ENCODE data around the gene RAB3GAP2. TPM values are rescaled to one million over a fixed set of nuclear protein-coding genes. Genes with fewer than 3 reads are reported as not detected.

Gene RAB3GAP2
- total RNA-seq, 4 donors from 2014 or later: 37.0 to 53.1 (median 42.9) TPM

DNA sequence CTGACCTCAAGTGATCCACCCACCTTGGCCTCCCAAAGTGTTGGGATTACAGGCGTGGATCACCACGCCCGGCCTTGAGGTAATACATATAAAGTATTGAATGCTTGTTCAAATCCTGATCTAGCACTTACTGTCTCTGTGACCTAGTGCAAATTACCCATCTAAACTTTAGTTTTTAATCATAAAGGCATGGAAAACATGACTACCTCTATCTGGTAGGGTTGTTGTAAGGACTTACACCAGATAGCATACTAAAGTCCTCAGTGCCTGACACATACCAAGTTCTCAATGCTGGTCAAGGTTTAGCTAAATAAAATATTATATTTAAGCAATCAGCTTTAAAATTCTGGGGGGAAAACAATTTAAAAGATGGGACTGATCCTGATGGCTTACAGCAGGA, 38.3 kb downstream of the RAB3GAP2 start:
- DNase-seq: no peak
- 92 to 95% methylated on average over 3 of the region's 3 CpGs for WGBS, 2 donors
- Histone ChIP-seq H3K27me3 (no peaks in the 10 kb centered on the region), H3K36me3 (no peaks in the 10 kb centered on the region), H3K27ac (no peak overlapping the region), H3K4me1 (peaks cover 4 to 7% of the 10 kb centered on the region in 2 donors), H3K4me3 (replicated peaks in 1 of 3) (no peak overlapping the region), H3K9me3 (no peaks in the 10 kb centered on the region)
- intact Hi-C loops (cut with DNase I): no loop called here
- TF ChIP-seq POLR2A (IDR thresholded peaks at IDR 0.05): no peak
- TF ChIP-seq, protein P1, sequence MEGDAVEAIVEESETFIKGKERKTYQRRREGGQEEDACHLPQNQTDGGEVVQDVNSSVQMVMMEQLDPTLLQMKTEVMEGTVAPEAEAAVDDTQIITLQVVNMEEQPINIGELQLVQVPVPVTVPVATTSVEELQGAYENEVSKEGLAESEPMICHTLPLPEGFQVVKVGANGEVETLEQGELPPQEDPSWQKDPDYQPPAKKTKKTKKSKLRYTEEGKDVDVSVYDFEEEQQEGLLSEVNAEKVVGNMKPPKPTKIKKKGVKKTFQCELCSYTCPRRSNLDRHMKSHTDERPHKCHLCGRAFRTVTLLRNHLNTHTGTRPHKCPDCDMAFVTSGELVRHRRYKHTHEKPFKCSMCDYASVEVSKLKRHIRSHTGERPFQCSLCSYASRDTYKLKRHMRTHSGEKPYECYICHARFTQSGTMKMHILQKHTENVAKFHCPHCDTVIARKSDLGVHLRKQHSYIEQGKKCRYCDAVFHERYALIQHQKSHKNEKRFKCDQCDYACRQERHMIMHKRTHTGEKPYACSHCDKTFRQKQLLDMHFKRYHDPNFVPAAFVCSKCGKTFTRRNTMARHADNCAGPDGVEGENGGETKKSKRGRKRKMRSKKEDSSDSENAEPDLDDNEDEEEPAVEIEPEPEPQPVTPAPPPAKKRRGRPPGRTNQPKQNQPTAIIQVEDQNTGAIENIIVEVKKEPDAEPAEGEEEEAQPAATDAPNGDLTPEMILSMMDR (IDR thresholded peaks at IDR 0.05): no peak

DNA sequence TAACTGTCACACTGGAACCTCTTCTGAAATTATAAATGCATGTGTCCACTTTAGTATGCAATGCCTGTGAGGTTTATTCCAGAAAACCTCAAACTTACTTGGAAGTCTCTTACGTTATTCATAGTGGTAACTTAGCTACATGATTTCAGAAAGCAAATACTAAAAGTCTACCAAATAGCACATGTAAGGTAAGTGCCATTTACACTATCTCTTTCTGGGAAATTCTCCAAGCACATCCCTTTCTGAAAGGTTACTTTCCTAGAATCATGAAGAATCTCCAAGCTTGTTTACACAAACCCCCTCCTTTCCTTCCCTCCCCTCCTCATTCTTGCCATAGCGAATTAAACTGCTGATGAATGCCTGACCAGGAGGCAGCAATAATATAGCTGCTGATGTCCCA, 42.5 kb downstream of the RAB3GAP2 start:
- no peaks in the 10 kb centered on the region for H3K27me3 ChIP-seq
- H3K36me3 ChIP-seq: no peaks in the 10 kb centered on the region
- no peak for DNase-seq
- 91 to 95% methylated on average over 2 of the region's 2 CpGs for WGBS, 2 donors
- peaks cover 5 to 7% of the 10 kb centered on the region in 2 donors for H3K4me1 ChIP-seq
- TF ChIP-seq, protein P1 (IDR thresholded peaks at IDR 0.05): no peak
- no peak for TF ChIP-seq POLR2A (IDR thresholded peaks at IDR 0.05)
- H3K4me3 ChIP-seq (replicated peaks in 1 of 3): no peak overlapping the region
- no peaks in the 10 kb centered on the region for H3K9me3 ChIP-seq
- H3K27ac ChIP-seq: no peak overlapping the region
- intact Hi-C loops (cut with DNase I): no loop called here

DNA sequence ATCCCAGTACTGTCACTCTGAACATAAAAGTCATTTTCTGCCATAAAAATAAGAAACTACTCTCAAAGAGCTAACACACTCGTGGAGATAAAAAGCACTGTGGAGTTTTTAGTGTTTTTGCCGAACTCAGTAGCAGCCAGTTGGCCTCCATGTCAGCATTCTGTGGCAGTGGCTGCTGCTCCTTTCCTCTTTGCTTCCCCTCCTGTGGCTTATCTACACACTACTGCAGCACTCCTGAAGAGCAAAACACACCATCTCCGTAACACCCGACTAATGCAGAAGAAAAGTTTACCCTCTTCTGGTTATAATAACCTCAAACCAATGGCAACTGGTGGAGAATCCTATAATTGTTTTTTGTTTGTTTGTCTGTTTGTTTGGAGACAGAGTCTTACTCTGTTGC, 44.9 kb downstream of the RAB3GAP2 start:
- intact Hi-C loops (cut with DNase I): no loop called here
- no peak for TF ChIP-seq POLR2A (IDR thresholded peaks at IDR 0.05)
- TF ChIP-seq, protein P1 (IDR thresholded peaks at IDR 0.05): no peak
- DNase-seq: no peak
- 75 to 79% methylated on average over 4 of the region's 4 CpGs for WGBS, 2 donors
- peaks cover 8% of the 10 kb centered on the region in 2 donors for H3K4me1 ChIP-seq
- H3K36me3 ChIP-seq: no peaks in the 10 kb centered on the region
- no peak overlapping the region for H3K27ac ChIP-seq
- H3K4me3 ChIP-seq (replicated peaks in 1 of 3): no peak overlapping the region
- H3K9me3 ChIP-seq: no peaks in the 10 kb centered on the region
- H3K27me3 ChIP-seq: no peaks in the 10 kb centered on the region

DNA sequence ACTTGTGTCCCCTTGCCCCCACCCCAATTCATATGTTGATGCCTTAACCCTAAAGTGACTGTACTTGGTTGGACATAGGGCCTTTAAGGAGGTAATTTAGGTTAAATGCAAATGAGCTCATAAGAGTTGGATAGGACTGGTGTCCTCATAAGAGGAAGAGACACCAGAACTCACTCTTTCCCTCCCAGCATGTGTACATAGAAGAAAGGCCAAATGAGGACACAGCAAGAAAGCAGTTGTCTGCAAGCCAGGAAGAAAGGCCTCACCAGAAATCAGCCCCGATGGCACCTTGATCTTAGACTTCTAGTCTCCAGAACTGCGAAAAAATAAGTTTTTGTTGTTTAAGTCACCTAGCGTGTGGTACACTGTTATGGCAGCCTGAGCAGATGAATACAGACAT, 45.5 kb downstream of the RAB3GAP2 start:
- Histone ChIP-seq H3K36me3 (no peaks in the 10 kb centered on the region), H3K4me3 (replicated peaks in 1 of 3) (no peak overlapping the region), H3K27ac (no peak overlapping the region), H3K27me3 (no peaks in the 10 kb centered on the region), H3K9me3 (no peaks in the 10 kb centered on the region), H3K4me1 (peaks cover 9 to 12% of the 10 kb centered on the region in 2 donors)
- no peak for TF ChIP-seq POLR2A (IDR thresholded peaks at IDR 0.05)
- TF ChIP-seq, protein P1 (IDR thresholded peaks at IDR 0.05): no peak
- intact Hi-C loops (cut with DNase I): no loop called here
- 88 to 89% methylated on average over 3 of the region's 3 CpGs for WGBS, 2 donors
- no peak for DNase-seq

DNA sequence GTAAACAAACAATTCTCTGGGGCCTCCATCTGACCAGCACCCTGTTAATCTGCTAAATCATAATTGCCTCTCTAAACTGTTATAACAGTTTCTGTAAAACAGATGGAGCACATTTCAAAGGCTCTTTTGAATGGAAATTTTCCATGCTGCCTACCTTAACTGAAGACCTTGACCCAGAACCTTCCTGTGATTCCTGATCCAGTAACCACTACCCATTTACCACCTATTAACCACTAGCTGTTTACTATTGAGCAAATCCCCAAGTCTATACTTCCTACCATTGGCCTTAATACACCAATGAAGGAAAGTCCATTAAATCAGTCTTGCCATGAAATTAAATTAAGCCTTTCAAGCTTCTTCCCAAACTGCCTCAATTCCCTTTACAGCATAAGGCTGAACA, 46.3 kb downstream of the RAB3GAP2 start:
- intact Hi-C loops (cut with DNase I): no loop called here
- H3K9me3 ChIP-seq: no peaks in the 10 kb centered on the region
- H3K4me1 ChIP-seq: peaks cover 13 to 17% of the 10 kb centered on the region in 2 donors
- H3K4me3 ChIP-seq (replicated peaks in 1 of 3): no peak overlapping the region
- TF ChIP-seq, protein P1 (IDR thresholded peaks at IDR 0.05): no peak
- TF ChIP-seq POLR2A (IDR thresholded peaks at IDR 0.05): no peak
- no peak overlapping the region for H3K27ac ChIP-seq
- no peaks in the 10 kb centered on the region for H3K36me3 ChIP-seq
- DNase-seq: no peak
- H3K27me3 ChIP-seq: no peaks in the 10 kb centered on the region

Measured in thyroid gland (tissue), 4 donors.